Measurements from ENCODE around the gene ARHGAP24.

The ARHGAP24 gene

DNA sequence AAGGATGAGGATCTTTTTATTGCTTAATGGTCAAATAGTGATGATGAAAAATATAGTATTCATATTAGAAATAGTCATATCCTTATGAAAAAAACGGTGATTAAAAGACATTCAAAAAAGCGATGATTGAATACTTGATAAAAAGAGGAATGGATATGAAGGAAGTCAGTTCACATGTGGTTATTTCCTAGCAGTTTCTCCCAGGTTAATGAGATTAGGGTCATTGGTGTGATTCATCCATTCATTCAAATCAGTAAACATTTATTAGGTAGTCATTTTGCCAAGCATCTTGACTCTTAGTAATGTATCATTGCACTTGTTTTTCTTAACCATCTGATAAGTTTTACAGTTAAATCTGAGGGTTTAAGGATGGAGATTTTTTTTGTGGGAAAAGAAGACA is 294.1 kb downstream of the ARHGAP24 start:
- no peak for TF ChIP-seq CTCF (IDR thresholded peaks at IDR 0.05)

DNA sequence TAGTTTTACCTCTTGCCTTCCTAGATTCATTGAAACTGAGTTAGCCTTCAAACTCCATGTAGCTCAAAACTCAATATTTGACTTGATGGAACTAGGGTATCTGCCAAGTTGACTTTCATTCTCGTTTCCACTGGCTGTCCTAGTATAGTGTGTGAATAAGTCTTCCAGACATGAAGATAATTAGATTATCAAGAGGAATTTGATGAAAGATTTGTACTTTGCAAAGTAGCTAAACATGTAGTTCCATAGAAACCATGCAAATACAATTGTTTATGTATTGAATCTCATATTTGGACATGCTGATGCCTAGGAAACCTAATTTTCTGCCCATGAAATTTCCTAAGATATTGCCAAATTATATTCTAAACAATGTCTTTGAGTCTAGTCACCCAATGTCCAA is 297.5 kb downstream of the ARHGAP24 start:
- no peak for TF ChIP-seq CTCF (IDR thresholded peaks at IDR 0.05)

DNA sequence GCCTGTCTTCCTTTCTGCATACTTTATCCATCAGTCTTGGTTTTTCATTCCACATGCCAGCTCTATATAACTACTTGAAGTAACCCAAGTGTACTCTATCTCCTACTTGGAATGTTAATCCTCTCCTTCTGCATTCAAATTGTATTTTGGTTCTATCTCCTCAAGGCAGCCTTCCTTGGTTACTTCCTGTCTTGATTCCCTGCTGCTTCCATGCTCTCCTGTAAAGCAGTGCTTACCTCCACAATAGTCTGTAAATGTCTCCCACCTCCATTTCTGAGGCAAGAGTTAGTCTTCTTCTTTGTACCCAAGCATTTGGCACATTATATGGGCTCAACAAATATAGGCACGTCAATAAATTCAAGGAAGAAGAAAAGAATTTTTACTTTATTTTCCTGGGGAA is 298.4 kb downstream of the ARHGAP24 start:
- TF ChIP-seq CTCF (IDR thresholded peaks at IDR 0.05), result no peak

GRCh38 chr4:85774000-85774399 is 299.1 kb downstream of the ARHGAP24 start:
- no peak for TF ChIP-seq CTCF (IDR thresholded peaks at IDR 0.05)

GRCh38 chr4:85774489-85774888 is 299.5 kb downstream of the ARHGAP24 start:
- TF ChIP-seq CTCF (IDR thresholded peaks at IDR 0.05), result no peak

DNA sequence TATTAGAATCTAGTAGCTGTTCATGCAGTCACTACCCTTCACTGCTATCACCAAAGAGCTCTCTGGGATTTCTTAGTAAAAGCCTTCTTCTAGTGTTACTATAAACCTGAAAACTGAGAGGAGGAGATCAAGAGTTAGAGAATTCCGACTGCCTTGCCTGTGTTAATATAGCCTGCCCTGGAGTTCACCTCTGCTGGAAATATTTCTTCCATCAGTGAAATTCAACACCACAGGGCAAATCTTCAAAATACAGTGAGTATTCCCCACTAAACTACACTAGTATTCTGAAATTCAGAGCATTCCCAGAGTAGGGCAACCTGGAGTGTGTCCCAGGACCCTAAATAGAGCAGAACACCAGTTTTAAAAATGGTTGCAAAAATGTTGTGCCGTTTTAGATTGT is 301.1 kb downstream of the ARHGAP24 start:
- no peak for TF ChIP-seq CTCF (IDR thresholded peaks at IDR 0.05)

- TF ChIP-seq CTCF (IDR thresholded peaks at IDR 0.05), result no peak
Observed at GRCh38 chr4:85776579-85776978, 301.6 kb downstream of the ARHGAP24 start.

DNA sequence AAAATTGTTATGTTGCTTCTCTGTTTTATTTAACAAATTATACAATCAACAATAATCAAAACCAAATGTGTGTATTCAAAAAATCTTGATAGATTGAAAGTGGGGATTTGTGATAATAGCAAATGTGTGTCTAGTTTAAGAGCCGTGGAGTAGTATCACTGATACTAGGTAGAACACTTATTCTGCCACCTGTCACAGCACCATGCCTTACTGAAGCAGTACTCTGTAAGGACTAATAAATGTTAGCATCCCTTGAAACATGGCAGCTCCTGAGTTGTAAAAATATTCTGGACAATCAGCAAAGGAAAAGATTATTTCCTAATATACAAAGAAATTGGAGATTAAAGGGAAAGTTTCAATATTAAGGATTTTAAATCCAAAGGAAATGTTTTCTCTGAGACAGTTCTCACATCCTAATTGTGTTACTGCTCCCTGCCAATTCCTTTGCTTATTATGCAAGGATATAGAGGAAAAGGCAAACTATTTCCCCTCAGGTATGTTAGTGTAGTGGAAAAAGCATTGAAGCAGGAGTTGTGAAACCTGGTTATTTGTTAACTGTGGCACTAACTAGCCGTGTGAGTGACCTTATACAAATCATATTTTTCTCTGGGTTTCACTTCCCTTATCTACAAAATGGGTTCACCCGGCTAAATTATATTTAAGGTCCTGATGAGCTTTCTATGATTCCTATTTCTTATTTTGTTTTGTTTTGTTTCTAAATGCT is 303.1 kb downstream of the ARHGAP24 start:
- no peak for TF ChIP-seq CTCF (IDR thresholded peaks at IDR 0.05)

All from LNCAP (cell line).